GM19452 (cell line): Measurements from ENCODE around the gene SUPT6H.
"Not testable (repeated sequence)": the region's sequence is repeated elsewhere in the genome, so short reads cannot be mapped to it uniquely, and the experiment has no call there.

Experiments
- ATAC-seq: cut with Tn5 transposase; IDR thresholded peaks from one replicate; pipeline ENCODE4 v1.9.1; 2021; ENCODE audit not compliant: unreplicated experiment

SUPT6H gene

DNA sequence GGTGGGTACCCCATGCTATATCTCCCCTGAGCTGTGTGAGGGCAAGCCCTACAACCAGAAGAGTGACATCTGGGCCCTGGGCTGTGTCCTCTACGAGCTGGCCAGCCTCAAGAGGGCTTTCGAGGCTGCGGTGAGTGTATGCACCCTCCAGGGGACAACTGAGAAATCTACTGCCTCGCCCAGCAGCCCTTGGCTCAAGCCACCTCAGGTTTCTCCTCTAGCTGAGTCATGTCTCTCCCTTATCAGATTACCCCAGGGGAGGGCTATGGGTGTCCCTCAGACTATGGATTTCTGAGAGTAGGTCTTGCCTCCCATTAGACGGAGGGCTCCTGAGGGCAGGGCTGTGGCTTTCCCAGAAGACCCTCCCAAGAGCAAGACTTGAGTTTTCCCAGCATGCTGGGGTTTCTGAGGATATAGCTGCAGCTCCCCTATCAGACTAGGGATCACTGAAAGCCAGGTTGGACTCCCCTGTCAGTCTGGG is 73.3 kb downstream of the SUPT6H start:
- ATAC-seq: no peak

DNA sequence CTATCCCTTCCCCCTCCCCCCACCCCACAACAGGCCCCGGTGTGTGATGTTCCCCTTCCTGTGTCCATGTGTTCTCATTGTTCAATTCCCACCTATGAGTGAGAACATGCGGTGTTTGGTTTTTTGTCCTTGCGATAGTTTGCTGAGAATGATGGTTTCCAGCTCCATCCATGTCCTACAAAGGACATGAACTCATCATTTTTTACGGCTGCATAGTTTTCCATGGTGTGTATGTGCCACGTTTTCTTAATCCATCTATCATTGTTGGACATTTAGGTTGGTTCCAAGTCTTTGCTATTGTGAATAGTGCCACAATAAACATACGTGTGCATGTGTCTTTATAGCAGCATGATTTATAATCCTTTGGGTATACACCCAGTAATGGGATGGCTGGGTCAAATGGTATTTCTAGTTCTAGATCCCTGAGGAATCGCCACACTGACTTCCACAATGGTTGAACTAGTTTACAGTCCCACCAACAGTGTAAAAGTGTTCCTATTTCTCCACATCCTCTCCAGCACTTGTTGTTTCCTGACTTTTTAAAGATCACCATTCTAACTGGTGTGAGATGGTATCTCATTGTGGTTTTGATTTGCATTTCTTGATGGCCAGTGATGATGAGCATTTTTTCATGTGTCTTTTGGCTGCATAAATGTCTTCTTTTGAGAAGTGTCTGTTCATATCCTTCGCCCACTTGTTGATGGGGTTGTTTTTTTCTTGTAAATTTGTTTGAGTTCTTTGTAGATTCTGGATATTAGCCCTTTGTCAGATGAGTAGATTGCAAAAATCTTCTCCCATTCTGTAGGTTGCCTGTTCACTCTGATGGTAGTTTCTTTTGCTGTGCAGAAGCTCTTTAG is 74.1 kb downstream of the SUPT6H start:
- ATAC-seq: not testable (repeated sequence)

DNA sequence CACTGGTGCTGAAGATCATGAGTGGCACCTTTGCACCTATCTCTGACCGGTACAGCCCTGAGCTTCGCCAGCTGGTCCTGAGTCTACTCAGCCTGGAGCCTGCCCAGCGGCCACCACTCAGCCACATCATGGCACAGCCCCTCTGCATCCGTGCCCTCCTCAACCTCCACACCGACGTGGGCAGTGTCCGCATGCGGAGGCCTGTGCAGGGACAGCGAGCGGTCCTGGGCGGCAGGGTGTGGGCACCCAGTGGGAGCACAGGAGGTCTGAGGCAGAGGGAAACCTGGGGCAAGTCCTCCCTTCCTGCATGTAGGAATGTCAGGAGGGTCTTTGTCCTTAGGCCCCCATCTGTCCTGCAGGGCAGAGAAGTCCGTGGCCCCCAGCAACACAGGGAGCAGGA is 75.3 kb downstream of the SUPT6H start:
- no peak for ATAC-seq

DNA sequence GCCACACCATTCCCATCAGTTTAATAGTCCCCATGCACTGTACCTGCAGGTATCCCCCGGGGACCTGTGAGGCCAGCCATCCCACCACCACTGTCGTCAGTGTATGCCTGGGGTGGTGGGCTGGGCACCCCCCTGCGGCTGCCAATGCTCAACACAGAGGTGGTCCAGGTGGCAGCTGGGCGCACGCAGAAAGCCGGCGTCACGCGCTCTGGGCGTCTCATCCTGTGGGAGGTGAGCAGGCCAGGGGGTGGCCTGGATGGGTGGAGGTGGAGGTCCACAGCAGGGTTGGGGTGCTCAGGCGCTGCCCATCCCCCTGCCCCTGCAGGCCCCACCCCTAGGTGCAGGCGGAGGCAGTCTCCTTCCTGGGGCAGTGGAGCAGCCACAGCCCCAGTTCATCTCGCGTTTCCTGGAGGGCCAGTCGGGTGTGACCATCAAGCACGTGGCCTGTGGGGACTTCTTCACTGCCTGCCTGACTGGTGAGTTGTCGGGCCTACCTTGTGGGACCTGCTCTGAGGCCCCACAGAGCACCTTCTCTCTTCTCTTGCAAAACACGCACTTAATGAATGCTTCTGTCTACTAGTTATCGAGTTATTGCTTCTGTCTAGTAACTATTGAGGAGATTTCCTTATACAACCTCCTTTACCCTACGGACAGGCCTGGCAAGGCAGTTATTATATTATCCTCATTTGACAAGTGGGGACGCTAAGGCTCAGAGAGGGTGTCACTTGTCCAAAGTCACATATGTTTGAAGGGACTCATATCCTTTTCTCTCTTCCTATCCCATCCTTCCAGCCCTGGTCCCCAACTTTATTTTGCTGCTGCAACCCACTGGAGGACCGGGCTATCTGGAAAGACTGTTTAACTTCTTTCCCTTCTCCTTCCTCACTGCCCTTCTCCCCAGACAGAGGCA is 76.0 kb downstream of the SUPT6H start:
- peak; percentile 47 for ATAC-seq

DNA sequence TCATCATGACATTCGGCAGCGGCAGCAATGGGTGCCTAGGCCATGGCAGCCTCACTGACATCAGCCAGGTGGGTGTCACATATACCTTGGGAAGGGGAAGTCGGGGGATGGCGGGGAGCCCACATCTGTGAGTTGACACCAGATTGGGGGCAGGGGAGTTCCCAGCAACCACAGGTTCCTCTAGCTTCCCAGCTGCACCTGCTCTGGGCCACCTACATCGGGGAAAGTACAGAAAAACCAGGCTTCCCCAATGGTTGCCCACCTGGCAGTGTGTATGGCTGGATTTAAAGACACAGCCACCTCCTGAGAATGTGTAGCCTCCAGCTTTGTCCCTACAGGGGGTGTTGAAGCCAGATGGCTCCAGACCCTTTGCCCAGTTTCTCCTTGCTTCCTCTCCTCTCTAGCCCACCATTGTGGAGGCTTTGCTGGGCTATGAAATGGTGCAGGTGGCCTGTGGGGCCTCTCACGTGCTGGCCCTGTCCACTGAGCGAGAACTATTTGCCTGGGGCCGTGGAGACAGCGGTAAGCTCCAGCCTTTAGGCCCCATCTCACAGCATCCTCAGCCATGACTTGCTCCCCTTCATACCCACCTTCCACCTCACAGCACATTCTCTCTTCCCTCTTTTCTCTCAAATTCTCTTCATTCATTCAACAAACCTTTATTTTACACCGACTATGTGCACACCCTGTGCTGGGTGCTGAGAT is 76.8 kb downstream of the SUPT6H start:
- no peak for ATAC-seq

DNA sequence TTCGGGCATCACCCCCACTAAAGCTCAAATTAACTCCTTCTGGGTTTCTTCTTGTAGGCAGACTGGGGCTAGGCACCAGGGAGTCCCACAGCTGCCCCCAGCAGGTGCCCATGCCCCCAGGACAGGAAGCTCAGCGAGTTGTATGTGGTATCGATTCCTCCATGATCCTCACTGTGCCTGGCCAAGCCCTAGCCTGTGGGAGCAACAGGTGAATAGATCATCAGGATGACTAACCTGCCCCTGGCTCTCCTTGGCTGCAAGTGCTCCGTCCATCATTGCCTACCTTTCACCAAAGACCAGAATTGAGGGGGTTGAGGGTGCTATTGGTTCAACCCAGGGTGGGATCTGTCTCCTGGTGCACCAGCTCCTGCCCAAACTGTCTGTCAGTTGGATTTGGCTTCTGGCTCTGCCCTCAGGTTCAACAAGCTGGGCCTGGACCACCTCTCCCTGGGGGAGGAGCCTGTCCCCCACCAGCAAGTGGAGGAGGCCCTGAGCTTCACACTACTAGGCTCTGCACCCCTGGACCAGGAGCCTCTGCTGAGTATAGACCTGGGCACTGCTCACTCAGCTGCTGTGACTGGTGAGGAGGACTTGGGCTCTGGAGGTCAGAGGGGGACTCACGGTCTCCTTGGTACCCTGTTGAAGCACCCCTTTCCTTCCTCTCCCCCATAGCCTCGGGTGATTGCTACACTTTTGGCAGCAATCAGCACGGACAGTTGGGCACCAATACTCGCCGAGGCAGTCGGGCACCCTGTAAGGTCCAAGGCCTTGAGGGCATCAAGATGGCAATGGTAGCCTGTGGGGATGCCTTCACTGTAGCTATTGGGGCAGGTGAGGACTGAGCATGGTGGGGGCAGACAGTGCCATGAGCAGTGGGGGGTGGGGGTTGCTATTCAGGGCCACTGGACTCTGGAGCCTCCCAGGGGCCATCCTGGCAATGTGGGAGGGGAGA is 78.7 kb downstream of the SUPT6H start:
- no peak for ATAC-seq

DNA sequence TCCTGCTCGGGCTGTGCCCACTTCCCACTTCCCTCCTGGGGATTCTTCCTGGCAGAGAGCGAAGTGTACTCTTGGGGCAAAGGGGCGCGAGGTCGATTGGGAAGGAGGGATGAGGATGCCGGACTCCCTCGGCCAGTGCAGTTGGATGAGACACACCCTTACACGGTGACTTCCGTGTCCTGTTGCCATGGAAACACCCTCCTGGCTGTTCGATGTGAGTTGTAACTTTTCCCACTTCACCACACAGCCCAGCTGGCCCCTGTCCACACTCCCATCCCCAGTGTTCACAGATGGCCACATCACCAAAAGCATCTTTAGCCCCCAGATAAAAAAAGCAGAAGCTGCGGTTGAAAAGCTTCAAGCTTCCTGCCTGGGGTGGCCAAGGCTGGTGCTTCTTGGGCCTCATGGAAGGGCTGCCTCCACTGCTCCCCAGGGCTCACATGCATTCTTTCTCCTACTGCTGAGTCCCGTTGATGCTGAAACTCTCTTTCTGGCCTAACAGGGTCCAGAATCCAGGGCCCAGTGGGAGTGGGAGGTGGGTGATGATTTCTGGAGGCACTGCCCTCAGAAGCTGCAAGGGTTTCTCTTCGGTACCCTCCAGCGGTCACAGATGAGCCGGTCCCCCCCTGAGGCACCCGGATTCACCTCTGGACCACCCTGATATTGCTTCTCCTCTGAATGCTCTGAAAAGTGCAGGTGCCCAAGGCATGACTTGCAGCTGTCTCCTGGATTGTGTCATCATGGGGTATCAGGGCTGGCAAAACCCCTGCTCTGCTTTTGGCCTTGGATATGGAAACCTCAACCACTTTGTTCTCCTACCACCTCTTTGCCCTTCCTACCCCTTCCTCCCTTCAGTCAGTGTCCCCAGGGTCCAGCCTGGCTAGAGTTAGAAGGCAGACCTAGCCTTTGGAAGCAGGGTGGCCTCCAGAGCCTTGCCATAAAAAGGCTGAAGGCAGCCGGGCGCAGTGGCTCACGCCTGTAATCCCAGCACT is 79.6 kb downstream of the SUPT6H start:
- no peak for ATAC-seq

DNA sequence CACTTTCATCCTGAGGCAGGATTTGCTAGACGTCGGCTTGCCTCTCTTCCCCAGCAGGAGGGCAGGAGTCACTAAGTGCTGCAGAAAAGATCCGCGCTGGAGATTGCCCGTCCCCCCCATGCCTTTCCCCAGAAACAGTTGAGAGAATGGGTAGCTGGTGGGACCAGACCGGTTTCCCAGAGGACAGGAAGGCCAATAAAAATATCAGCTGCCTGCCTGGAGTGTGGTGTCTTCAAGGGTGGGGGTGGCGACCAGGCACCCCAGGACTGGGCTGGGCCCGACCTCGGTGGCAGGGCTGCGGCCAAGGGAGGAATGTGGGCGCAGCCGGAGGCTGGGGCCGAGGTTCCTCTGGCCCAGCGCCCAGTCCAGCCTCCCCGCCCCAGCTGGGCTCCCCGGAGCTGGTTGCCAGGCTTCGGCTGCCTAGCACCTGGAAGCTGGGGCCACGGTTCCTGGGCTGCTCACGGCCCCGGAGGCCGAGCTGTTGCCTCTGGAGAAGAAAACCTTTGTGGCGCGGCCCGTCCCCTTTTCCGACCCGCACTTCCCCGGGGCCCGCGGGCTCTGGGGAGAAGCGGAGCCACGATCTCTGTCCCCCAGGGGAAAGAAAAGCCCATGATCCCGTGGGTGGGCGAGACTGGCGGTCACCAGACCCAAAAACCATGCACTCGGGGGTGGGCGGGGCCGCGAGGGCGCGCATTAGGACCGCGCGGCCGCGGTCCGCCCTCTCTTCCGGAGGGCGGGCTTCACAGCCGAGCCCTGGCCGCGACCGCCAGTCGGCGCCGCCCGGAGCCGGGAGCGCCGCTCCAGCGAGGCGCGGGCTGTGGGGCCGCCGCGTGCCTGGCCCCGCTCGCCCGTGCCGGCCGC is 81.5 kb downstream of the SUPT6H start, which contains the start of gene TRAF4:
TRAF4 (plus strand) TSS at position 769 of the 861 bp plus-strand sequence. CDS start 102 bp downstream, outside the sequence.
- ATAC-seq: peak; percentile 63

DNA sequence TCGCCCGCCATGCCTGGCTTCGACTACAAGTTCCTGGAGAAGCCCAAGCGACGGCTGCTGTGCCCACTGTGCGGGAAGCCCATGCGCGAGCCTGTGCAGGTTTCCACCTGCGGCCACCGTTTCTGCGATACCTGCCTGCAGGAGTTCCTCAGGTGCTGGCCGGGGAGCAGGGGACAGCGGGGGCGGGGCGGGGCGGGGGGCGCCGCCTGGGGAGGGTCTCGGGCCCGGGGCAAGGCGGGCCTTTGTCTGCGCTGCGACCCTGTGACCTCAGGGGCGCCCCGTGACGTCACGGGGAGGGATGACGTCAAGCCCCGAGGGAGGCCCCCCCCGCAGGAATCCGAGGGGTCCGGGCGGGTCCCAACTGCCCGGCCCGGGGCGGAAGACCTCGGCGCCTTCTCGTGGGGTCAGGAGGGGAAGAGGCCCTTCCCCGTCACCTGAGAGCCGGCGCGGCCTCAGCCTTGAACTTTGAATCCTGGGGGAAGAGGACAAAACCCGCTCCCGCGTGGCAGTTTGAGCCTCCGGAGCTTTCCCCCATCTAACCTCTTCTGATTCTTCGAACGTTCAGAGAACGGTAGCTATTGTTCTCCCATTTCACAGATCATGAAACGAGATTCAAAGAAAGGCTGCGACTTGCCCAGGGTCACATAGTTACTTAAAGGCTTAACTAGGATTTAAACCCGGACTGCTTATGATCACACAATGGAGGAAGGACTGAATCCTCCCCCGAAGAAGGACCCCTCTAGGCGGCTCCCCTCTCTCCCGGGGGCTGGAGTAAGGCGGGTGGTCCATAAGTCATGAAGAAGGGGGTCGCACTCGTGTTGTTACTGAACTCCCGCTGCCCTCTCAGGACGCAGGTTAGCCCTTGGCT is 82.3 kb downstream of the SUPT6H start:
- peak; percentile 33 for ATAC-seq

DNA sequence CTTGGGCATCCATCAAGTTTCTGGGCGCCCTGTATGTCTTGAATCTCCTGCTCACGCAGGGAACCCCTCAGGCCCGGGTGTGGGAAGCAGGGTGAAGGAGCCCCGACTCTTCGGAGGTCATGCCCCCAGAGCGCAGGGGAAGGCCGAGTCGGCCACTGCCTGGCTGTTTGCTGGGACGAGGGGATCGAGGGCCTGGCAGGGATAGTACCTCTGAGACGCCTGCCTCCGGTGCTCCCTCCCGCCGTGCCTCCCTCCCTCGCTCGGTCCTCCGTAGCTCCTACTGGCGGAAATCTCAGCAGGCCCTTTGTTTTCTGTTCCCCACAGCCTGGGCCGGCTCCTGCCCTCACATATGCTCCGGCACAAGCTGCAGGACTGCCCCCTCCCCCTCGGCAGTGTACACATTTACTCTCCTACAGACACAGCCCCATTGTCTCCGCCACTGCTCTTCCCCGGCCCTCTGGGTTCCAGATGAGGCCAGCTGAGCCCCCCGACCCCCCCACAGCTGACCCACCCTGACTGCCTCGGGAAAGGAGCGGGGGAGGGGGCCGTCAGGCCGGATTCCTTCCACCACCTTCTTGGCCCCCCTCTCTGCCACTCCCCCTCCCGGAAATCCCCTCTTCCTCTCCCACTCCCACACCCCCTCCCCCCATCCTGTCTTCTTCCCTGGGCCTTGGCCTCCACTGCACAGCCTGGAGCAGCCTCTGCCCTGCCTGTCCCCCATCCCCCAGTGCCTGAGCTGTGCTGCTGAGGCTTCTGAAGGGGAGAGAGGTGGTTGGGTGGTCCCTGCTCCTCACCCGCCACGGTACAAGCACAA is 83.2 kb downstream of the SUPT6H start:
- no peak for ATAC-seq

DNA sequence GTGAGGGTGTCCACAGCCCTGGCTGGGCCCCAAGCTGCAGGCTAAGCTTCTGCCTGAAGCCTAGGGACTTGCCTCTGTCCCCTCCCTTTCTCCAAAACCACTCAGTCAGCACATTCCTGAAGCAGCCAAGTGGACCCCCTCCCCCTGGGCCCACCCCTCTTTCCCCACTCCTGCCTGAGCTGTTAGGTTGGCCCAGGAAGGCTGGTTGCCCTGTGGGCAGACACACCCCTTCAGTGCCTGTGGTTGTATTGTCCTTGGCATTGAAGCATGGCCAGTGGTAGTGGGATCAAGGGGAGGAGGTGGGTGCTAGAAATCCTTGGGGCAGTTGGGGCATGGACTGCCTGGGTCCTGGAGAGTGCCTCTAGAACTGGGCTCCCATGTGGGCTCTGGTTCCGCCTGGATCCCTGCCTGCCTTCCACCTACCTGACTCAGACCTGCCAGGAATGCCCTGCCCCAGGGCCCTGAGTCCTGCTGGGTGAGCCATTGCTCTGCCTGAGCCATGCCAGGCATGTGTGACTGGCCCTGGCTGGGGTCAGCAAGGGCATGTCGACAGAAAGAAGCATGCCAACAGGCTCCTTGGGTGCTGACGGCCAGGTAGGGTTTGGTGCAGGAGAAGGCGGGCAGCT is 83.9 kb downstream of the SUPT6H start:
- no peak for ATAC-seq

DNA sequence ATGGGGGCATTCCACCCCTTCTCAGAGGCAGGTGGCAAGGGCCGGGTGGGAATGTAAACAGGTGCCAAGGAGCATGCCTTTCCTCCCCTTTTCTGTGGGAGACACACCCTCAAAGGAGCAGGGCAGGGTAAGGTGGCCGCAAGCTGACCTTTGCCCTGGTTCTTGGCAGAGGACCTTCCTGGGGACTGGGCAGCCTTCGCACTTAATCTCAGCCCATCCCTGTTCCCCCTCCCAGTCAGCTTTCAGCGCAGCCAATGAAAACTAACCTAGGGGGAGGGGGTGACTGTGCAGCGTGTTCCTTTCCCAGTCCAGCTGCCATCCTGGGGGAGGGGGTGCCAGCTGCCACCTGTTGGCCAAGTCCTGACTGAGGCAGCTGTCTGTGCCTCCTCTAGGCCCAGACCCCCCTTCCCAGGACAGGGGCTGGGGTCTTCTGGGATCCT is 84.6 kb downstream of the SUPT6H start:
- no peak for ATAC-seq

DNA sequence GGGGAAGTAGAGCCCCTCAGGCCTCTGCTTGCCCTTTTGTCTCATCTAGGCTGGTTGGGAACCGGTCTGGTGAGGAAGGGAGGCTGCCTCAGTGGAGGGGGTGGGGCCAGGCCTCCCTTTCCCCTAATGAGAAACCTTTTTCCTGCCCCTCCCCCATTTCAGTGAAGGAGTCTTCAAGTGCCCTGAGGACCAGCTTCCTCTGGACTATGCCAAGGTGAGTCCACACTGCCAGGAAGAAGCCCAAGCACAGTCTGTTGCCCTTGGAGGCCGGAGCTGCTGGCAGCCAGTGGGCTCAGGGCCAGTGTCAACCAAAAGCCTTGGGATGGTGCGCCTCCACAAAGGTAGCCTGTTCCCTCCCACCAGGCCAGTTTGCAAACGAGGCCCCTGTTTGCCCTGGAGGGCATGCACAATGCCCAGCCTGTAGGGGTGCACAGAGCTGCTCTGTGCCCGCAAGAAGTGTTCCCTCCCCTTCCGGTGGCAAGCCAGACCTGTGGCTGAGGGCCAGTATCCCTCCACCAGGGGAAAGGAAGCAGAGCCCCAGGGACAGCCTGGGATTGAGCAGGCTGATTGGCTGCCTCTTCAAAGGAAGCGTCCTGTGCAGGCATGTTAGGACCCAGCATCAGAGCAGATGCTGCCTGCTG is 85.2 kb downstream of the SUPT6H start:
- no peak for ATAC-seq

DNA sequence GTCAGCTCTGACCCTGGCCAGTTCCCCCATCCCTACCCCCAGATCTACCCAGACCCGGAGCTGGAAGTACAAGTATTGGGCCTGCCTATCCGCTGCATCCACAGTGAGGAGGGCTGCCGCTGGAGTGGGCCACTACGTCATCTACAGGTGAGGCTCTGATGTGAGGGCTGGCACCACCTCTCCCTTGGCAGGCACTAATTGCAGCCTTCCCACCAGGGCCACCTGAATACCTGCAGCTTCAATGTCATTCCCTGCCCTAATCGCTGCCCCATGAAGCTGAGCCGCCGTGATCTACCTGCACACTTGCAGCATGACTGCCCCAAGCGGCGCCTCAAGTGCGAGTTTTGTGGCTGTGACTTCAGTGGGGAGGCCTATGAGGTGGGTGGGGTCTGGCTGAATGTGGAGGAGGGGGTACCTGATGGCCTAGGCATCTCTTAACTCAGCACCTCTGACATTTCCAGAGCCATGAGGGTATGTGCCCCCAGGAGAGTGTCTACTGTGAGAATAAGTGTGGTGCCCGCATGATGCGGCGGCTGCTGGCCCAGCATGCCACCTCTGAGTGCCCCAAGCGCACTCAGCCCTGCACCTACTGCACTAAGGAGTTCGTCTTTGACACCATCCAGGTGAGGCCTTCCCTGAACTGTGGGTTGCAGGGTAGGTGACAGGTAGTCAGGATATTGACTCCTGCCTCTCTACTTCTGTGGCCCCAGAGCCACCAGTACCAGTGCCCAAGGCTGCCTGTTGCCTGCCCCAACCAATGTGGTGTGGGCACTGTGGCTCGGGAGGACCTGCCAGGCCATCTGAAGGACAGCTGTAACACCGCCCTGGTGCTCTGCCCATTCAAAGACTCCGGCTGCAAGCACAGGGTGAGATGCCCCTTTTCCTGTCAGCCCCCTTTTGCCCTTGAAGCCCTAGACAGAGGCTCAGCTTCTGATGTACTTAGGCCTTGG is 86.1 kb downstream of the SUPT6H start:
- ATAC-seq: no peak
